ENCODE data around the gene SCT. TPM values are rescaled to one million over a fixed set of nuclear protein-coding genes. Genes with fewer than 3 reads are reported as not detected.

The SCT gene
- total RNA-seq, 1 donor from 2014 or later = not detected

DNA sequence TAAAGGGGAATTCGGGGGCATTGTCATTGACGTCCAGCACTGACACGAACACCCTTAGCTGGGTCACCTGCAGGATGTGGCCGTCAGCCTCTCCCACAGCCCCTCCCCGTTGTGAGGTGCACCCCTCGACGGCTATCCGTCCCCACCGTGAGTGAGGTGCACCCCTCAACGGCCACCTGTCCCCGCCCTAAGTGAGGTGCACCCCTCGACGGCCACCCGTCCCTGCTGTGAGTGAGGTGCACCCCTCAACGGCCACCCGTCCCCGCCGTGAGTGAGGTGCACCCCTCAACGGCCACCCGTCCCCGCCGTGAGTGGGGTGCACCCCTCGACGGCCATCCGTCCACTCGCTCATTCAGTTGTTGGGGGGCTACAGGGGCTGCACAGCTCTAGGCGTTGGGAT lies 5.1 kb downstream of the SCT start:
- DNase-seq = no peak

DNA sequence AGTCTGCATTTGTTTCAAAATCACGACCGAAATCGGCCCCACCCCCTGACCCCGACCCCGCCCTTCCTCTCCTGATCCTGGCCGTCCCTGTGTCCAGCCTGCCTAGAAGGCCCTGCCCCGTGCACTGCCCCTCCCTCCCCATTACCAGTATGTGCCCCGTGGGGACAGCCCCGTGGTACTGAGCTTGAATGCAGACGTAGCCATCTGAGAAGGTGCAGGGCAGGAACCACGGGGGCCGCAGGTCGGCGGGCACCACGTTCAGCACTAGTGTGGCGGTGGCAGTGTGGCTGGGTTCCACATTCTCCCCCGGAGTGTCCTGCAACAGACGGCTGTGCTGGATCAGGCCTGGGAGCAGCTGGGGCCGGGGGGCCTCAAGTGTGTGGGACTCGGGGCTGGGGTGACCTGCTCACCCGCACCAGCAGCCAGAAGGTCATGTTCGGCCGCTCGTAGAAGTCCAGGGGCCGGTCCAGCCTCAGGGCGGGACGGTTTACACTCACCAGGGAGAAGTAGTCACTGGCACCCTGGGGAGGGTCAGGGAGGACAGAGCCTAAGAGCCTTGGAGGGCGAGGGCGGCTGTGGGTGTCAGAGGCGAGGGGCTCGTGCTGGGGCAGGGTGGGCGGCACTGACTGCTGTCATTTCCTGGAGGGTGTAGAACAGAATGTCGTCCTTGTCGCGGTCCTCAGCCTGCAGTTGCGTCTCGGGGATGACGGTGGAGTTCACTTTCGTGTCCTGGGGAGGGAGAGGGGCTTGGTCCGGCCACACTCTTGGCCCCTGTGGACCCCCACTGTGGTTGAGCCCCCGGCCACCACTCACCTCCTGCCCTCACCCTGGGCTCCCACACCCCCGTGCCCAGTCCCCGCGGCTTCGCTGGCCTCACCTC lies 5.8 kb downstream of the SCT start:
- no peak for DNase-seq

DNA sequence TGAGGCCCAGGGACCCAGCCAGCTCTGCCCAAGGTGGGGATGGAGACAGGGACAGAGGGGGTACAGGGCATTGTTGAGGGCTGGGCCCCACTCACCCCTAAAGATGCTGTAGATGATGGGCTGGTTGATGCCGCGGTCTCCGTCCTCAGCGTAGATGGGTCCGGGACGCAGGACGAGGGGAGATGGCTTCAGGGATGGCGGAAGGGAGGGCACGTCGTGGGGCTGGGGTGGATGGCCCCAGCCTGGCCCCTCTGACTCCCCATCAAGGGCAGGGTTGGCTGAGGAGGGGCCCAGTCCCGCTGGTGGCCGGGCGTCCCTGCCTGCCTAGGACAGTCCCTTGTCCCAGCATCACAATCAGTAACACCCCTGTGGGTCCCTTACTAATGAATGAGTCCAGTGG lies 6.8 kb downstream of the SCT start:
- DNase-seq = no peak

DNA sequence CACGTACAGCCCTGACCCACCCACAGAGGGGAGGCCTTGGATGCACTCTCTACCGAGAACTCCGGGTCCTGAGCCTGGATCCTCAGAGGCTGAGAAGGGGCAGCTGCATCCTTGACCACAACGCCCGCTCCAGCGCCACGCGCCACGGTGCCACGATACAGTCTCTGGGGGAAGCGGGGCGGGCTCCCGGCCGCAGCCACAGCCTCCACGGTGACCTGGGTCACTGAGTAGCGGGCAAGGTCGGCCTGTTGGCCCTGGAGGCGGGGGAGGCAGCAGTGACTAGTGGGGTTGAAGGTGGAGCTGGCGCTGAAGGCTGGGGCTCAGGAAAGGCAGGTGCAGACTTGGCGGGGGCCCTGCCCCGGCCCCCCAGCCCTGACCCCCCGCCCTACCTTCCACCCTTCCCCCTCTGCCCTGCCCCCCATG lies 7.3 kb downstream of the SCT start:
- no peak for DNase-seq

DNA sequence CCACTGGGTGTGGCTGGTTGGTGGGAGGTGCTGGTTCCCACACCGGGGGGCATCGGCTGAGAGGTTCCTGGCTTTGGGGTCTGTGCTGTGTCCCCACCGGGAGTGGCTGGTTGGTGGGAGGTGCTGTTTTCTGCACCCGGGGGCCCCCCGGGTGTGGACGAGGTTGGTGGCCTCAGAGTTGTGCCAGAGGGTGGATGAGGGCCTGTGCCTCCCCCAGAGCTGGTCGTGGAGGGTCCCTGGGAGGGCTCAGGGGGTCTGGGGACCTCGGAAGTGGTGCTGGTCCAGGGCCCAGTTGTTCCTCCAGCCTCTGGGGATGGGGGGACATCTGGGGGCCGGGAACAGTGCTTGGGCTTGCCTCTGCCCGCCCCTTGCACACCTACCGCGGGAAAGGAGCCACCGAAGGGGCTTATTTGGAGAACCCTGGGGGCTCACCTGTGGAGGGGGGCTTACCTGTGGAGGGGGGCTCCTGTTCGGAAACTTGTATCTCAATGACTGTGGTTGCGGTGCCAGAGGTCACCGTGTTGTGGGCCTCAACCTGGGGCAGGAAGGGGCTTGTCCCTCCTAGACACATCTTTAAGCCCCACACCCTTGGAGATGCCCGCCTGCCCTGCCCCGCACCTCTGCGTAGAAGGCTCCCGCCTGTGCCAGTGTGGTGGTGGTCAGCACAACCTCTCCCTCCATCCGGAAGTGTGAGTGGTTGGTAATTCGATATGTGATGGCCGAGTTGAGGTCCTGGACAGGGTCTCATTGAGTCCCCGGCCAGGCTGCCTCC lies 7.9 kb downstream of the SCT start:
- DNase-seq = no peak

DNA sequence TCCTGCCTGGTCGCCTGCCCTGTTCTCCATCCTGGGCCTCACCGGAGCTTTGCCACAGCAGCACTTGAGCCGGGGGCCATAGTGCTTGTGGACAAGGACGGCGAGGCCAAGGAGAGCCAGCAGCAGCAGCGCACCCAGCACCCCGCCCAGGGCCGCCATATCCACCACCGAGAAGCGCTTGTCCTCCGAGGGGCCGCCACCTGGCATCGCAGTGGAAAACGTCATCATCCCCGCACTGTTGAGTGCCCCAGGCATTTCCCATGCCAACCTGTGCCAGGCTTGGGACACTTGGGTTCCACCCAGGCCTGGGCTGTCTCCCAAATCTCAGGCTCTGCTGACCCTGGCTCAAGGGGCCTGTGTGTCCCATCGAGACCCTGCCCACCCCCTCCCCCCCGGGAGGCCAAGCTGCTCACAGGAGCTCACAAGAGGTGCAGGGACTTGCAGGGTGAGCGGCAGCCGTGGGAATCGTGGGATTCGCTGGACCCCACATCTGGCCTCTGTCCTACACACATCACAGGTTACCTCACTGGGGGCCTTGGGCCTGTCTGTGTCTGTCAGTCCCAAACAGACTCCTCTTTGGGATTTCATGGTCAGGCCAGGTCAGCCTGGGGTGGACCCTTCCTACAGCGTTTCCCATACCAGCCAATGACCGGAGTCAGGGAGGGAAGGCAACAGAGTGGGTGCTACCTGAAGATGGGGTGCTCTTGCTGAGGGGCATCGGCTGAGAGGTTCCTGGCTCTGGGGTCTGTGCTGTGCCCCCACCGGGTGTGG lies 8.9 kb downstream of the SCT start:
- DNase-seq = no peak

DNA sequence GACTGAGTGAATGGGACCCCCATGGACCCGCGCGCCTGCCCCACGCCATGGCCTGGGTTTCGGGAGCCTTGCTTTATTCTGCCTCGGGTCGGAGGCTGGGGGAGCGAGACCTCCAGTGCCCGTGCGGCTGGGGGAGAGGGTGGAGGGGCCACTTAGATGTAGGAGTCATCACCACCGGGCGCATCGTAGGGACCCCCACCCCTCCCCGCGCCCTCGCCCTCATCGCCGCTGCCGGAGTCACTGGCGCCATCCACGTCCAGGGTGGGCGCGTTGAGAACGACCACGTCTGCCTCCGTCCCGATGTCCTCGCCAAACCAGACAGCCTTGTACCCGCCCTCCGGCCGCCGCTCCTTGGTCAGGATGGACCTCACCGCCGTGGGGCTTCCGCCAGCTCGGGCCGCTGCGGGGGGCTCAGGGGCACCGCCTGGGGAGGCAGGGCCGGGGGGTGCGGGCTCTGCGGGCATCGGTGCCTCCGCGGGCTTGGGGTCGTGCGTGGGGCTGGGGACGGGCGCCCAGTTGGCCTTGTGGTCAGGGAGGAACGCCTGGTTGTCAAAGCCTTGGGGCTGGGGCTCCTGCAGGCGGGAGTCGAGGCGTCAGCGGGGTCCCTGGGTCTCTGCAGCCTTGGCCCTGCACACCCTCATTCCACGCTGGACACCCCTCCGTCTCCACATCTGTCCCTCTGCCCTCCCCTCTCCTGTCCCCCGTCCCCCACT lies 9.6 kb downstream of the SCT start:
- DNase-seq = no peak

DNA sequence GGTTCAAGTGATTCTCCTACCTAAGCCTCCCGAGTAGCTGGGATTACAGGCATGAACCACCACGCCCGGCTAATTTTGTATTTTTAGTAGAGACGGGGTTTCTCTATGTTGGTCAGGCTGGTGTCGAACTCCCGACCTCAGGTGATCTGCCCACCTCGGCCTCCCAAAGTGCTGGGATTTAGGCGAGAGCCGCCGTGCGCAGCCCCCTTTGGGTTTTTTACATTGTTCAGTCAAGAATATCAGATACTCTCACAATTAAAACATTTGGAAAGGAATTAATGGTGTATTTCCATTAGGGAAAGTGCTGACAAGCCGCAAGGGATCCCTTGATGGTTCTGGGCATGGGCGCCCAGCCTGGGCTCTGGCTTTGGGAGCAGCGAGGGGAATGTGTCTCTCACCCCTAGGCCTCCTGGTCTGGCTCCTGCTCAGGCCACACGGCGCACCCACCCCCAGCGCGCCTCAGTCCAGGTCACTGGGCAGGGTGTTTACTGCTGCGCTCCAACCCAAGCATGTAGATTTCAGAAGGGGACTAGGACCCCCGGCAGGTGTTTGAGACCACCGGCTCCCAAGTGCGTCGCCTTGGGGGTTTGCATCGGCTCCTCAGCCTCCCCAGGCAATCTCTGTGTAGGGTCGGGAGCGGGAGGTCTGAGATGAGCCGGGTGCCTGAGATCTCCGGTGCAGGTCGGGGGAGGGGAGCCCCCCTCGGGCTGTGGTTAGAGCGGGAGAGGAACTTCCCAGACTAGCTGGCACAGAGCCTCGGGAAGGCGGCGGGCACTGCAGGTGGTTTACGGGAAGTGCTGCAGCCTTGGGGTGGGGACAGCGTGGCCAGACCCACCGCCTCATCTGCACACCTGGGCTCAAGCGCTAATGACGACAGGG lies 10.4 kb downstream of the SCT start:
- DNase-seq = no peak

DNA sequence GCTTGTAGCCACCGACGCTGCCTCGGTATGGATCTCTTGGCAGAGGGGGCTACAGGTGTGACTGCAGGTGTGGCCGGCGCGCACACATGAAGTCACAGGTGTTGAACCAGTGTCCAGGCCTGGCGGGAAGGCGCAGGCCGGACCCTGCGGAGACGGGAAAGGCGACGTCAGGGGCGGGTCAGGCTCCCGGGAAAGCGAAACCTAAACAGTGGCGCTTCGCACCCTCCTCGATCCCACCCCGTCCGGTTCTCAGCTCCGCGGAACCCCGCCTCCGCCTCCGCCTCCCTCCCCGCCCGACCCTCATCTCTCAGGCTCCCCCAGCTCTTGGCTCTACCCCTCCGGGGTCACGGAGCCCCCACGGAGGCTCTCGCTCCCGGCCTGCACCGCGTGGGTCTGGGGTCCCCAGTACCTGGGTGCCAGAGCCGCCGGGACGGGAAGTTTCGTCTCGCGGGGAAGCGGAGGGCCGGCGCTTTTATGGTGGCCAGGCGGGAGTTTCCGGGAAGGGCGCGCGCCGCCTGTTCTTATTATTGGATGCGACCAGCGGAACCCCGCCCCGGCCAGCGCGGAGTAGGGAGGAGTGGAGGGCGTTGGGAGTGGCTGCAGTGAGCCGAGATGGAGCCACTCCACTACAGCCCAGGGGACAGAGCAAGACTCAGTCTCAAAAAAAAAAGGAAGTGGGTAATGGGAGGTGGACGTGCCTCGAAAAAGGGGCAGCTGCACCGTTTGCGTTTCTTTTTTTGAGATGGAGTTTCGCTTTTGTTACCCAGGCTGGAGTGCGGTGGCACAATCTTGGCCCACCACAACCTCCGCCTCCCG lies 11.3 kb downstream of the SCT start, which contains the start of gene IRF7:
IRF7 (minus strand) TSS at position 447 of the 816 bp plus-strand sequence. CDS start 586 bp downstream, outside the sequence.
- DNase-seq = peak; percentile 59

DNA sequence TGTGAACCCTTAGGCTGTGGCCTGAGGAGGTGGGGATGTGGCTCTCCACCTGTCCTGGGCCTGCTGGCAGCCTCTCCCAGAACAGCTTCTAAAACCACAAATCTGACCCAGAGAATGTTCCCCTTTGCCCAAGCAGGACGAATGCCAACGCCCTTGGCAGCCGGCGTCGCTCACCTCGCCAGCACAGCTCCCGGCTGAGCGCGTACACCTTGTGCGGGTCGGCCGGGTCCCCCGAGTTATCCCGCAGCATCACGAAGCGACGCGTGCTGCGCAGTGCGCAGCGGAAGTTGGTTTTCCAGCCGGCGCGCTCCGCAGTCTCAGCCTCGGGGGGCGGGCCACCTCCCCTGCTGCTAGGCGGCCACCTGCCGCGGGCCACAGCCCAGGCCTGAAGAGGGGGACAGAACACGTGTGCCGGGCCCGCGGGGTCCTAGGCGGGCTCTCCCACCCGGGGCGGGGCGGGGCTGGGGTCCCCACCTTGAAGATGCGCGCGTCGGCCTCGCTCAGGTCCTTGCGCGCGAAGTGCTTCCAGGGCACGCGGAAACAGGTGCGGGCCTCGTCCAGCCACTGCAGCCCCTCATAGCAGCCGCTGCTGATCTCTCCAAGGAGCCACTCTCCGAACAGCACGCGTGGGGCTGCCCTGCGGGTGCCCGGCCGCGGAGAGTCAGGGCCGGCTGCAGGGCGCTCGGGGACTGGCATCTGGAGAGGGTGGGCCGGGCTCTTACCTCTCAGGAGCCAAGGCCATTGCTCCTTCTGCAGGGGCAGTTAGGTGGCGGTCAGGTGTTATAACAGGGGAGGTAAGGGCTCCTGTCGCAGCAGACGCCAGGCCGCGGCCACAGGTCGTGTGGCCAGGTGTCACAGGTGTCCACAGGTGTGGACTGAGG lies 12.1 kb downstream of the SCT start:
- DNase-seq = no peak

DNA sequence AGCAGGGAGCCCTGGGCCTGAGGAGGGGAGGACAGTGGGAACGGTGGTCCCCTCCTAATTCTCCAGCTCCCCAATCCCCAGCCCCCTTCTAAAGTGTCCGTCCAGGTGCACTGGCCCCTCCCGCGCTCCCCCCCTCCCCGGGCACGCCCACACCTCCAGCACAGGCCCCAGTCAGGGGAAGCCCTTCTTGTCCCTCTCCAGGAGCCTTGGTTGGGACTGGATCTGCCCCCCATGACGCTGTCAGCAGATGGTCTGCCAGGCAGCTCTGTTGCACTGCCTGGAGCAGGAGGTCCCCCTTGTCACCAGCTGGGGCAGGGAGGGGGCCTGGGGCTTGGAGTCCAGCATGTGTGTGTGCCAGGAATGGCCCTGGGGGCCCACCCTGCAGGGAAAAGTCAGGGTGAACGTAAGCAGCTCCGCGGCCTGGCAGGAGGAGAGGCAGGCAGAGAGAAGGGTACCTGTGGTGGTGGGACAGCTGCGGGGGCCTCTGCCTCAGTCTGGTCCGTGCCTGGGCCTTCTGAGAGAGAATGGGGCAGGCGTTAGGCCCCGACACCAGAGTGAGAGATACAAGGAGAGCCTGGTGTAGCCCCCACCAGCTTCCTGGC lies 12.9 kb downstream of the SCT start:
- no peak for DNase-seq

DNA sequence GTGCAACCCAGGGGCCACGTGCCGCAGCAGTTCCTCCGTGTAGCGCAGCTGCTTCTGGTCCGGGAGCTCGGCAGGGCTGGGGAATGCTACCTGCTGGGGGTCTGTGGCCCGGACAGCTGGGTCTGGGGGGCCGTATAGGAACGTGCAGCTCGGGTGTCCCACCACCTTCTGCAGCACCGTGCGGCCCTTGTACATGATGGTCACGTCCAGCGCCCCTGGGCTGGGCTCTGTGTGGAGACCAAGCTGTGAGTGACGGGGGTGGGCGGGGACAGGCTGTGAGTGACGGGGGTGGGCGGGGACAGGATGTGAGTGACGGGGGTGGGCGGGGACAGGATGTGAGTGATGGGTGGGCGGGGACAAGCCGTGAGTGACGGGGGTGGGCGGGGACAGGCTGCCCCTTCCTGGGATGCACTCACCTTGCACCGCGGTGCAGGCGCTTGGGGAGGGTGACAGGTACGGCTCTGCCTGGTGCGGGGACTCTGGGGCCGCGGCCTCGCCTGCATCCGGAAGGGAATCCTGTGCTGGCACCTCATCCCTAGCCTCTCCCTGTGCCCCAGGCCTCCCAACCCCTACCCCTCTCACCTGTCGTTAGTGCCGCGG lies 13.5 kb downstream of the SCT start:
- no peak for DNase-seq

DNA sequence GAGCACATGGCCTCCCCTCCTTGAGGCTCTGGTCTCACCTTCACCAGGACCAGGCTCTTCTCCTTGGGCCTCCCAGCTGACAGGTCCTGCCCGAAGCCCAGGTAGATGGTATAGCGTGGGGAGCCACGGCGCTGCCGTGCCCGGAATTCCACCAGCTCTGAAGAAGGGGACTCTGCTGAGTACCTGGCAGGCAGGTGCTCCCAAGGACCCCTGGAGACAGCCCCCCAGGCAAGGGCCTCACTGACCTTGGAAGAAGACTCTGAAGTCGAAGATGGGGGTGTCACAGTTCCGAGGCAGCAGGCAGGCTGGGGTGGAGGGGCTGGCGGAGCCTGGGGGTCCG lies 14.1 kb downstream of the SCT start:
- DNase-seq = no peak

DNA sequence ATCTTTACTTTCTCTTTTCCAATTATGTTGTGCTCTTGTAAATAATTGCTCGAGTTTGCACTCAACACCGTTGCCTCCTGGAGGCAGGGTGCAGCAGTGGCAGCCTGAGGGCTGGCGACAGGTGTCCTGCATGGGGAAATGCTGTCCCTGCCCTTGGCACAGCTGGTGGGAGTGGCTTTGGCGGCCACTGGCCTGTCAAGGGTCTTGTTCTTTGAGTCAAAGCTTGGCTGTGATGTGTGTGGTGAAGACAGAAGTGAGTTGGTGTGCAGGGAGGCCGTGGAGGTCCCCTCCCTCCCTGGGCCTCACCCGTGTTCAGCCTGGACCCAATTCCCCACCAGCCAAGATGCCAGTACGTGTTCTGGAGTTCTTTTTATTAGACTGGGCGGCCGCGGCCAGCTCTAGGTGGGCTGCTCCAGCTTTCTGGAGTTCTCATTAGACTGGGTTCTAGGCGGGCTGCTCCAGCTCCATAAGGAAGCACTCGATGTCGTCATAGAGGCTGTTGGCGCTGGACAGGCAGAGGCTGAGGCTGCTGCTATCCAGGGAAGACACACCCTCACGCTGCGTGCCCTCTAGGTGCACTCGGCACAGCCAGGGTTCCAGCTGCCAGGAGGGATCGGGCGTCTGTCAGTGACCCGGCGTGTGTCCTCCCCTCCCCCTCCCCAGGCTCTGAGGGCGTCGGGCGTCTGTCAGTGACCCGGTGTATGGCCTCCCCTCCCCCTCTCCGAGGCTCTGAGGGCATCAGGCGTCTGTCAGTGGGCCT lies 14.6 kb downstream of the SCT start:
- DNase-seq = no peak

DNA sequence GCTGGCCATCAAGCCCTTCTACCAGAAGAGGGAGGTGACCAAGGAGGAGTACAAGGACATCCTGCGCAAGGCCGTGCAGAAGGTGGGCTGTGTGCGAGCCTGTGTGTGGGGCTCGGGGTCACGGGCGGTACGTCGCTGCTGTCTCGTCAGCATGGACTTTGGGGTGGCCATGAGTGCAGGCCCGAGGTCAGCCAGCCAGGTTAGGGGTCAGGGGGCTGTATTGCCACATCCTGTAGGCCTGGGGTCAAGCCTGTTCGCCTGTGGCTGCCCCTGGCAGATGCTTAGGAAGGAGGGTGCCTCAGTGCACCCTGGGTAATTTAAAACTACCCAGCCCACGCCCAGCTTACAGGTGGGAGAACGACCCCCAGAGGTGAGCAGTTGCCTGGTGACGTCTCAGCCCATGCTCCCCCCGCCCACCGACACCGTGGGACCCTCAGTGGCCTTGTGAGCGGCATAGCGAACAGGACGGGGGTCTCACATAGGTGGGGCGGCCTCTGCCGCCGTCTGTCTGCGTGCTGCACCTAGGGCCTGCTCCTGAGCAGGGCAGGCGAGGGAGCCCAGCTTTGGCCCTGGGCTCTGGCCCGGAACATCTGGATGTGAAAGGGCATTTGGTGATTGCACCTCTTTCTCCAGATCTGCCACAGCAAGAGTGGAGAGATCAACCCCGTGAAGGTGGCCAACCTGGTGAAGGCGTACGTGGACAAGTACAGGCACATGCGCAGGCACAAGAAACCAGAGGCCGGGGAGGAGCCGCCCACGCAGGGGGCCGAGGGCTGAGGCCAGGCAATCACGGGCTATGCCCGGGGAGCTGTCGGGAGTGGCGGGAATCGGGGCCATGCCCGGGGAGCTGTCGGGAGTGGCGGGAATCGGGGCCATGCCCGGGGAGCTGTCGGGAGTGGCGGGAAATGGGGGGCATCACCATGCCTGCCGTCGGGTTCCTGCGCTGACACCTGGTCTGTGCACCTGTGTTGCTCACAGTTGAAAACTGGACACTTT lies 15.7 kb downstream of the SCT start:
- no peak for DNase-seq

DNA sequence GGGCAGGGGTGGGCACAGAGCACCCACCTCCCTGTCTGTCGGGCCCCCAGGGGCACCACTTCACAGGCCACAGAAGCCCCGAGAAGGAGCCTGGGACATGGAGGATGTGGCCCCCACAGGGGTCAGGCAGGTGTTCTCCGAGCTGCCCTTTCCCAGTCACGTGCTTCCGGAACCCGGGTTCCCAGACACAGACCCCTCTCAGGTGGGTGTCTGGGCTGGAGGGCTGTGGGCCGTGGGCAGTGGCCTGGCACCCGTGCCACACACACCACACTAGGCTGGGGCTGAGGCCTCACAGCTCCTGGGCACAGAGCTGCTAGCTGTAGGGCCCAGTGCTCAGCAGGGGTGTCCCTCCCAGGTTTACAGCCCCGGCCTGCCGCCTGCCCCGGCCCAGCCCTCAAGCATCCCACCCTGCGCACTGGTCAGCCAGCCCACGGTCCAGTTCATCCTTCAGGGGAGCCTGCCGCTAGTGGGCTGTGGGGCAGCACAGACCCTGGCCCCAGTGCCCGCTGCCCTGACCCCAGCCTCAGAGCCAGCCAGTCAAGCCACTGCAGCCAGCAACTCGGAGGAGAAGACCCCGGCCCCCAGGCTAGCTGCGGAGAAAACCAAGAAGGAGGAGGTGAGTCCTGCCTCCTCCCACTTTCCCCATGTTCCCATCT lies 16.7 kb downstream of the SCT start:
- no peak for DNase-seq

All from occipital lobe (tissue), 2 donors.